HG03460 (cell line): ENCODE measurements around the gene CCDC50.

Experiments
- ATAC-seq: cut with Tn5 transposase; IDR thresholded peaks from one replicate; pipeline ENCODE4 v1.9.1; 2021; ENCODE audit not compliant: unreplicated experiment

The CCDC50 gene

GRCh38 chr3:191415566-191415965 is 86.4 kb downstream of the CCDC50 start:
- no peak for ATAC-seq

DNA sequence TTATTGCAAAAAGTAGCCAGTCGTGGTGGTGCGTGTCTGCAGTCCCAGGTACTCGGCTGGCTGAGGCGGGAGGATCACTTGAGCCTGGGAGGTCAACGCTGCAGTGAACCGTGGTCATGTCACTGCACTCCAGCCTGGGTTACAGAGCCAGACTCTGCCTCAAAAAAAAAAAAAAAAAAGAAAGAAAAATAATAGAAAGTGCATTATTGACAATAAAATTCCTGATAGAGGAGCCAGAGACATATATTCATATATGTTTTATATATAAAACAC is 88.2 kb downstream of the CCDC50 start:
- no peak for ATAC-seq

DNA sequence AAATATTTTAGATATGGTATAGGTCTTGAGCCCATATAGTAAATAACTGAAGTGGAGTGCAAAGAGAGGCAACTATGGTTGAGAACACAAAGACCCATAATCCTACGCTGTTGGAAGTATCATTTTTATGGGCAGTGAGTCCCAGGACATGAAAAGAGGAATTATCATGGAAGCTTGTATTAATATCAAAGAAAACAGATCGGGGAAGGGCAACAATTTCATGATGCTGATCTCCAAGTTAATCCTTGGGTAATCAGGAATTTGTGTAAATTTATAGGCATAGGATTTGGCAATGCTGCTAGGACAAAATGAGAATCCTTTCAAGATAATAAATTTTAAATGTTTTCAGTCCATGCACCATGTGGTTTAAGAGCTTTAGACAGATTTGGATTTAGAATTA is 91.6 kb downstream of the CCDC50 start:
- no peak for ATAC-seq

DNA sequence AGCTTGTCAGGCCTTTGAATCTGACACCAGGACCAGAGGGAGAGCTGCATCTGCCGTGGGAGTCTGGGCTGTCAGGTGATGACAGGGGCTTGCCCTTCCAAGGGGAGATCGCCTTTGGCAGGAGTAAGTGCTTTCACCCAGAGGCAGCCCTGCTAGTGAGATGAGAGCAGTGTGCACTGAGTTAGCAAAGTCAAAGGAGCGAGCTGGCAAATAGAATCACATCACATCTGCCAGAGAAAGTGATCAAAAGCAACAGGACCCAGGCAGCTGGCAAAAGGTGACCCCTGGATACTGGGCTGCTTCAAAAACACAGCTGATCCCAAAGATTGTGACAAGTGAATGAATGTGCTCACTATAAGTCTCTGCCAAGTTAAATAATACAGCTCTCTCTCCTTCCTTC is 95.7 kb downstream of the CCDC50 start:
- no peak for ATAC-seq

DNA sequence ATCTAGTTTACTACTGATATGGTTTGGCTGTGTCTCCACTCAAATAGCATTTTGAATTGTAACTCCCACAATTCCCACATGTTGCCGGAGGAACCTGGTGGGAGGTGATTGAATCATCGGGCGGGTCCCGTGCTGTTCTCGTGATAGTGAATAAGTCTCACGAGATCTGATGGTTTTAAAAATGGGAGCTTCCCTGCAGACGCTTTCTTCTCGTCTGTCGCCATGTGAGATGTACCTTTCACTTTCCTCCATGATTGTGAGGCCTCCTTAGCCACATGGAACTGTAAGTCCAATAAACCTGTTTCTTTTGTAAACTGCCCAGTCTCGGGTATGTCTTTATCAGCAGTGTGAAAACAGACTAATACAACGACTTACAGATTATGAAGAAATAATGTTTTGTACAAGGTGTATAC is 96.1 kb downstream of the CCDC50 start:
- no peak for ATAC-seq

DNA sequence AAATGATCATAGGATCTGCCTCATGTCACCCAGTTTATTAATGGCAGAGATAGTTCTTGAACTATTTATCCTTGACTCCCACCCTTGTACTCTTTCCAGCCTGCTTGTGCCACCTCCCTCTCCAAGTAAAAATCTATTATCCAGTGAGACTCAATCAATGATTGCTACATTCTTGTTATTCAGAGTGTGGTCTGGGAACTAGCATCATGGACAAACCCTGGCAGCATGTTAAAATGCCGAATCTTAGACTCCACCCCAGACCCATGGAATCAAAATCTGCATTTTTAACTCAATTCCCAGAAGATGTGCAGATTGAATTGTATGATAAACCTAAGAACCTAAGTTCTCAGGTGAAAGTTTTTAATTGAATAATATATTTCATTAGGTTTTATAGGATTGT is 97.1 kb downstream of the CCDC50 start:
- no peak for ATAC-seq

GRCh38 chr3:191428177-191428576 is 99.0 kb downstream of the CCDC50 start:
- no peak for ATAC-seq

DNA sequence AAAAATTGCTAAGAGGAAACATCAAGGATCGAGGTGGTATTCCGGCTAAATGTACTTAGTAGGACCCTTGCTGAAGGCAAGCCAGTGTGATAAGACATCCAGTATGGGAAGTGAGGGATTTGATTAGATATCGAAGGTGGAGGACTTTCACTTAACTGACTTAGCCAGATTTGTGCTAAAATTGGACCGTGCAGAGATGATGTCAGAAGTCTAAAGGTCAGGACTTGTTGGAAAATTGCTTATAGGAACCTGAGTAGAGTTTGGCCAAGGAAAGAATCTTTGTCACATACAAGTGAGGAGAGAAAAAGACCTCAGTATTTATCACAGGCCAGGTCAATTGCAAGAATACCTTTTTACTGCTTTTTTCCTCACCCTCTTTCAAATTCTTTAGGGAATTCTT is 100.9 kb downstream of the CCDC50 start:
- ATAC-seq = no peak

DNA sequence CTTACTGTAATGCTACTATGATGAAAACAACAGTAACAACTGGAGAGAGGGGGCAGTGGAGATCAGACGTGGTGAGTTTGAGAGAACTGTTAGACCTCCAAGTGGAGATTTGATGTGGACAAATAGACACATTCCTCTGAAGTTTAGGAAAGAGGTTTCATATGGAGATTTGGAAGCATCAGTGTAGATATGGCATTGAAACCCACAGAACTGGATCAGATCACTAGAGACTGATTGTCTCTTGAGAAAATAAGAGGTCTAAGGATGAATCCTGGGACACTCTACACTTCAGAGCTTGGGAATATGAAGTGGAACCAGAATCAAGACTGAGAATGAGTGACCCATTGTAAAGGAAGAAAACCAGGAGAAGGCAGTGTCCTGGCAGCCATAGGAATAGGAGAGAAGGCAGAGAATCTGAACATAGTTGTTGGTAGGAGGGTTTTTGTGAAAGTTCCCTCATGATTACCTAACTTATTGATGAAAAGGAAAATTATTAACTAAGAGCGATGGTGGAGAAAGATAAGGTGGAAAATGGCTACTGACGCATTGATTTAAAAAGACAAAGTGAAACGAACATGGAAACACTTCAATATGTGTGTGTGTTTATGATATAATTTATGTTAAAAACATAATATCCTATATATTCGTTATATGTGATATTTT is 102.1 kb downstream of the CCDC50 start:
- ATAC-seq = no peak

GRCh38 chr3:191432162-191432561 is 103.0 kb downstream of the CCDC50 start:
- no peak for ATAC-seq

- ATAC-seq = no peak
These were observed 104.8 kb downstream of the CCDC50 start for GRCh38 chr3:191434024-191434423.

GRCh38 chr3:191435981-191436380 is 106.8 kb downstream of the CCDC50 start:
- ATAC-seq = no peak

DNA sequence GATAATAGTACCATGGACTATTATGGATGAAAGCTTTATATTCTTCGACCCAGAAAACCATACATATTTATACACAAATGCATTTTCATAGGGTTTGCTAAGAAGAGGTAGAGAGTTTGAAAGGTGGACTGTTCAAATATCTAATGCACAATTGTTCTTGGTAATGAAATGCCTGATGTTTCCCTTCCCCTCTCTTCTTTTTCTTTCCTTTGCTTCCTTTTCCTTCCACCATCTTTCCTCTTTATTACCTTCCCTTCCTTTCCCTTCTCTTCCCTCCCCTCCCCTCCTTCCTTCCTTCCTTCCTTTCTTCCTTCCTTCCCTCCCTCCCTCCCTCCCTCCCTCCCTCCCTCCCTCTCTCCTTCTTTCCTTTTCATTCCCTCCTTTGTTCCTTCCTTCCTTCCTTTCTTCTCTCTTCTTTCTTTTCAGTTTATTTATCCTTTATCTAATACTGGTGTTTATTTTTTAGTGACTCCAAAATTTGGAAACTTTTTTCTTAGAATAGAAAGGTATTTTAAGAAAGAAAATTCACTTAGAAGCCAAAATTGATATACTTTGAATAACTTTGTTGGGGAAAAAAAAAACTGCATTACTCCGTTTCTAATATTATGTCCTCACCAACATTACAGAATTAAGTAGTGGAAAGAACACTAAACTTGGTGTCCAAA is 109.1 kb downstream of the CCDC50 start:
- no peak for ATAC-seq

DNA sequence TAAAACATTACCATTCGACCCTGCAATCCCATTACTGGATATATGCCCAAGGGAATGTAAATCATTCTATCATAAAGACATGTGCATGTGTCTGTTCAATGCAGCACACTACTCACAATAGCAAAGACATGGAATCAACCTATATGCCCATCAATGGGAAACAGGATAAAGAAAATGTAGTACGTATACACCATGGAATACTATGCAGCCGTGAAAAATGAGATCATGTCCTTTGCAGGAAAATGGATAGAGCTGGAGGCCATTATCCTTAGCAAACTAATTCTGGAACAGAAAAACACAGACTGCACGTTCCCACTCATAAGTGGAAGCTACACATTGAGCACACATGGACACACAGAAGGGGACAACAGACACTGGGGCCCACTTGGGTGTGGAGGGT is 111.3 kb downstream of the CCDC50 start:
- no peak for ATAC-seq

- ATAC-seq = no peak
These were observed 112.5 kb downstream of the CCDC50 start for GRCh38 chr3:191441687-191442086.

- no peak for ATAC-seq
These were observed 115.4 kb downstream of the CCDC50 start for GRCh38 chr3:191444569-191444968.
